Spleen (tissue), 7 donors: Measurements from ENCODE around the gene NR2C2.

Experiments
- POLR2A ChIP-seq, 3 donors: fragments of 450-650 bp; IDR thresholded peaks; one replicate each; pipeline ENCODE4 v1.5.1; 2017; ENCODE audit warnings: antibody characterized with exemption in 3 of 3, mild to moderate bottlenecking in 1 of 3
- POLR2AphosphoS5 ChIP-seq, 3 donors: sonication (generic); formaldehyde crosslinking; IDR thresholded peaks; one replicate each; pipeline ENCODE4 v1.5.1; 2017; ENCODE audit warnings: antibody characterized with exemption in 3 of 3
- TF ChIP-seq, protein P1 (sequence below), 11 experiments: fragments of 200-600 bp in 7 of 11; fragments of 450-650 bp in 4 of 11; sonication (generic) in 4 of 11; IDR thresholded peaks in 8 of 11; conservative IDR thresholded peaks in 3 of 11; 1 replicate in 7 of 11; 2 replicates in 4 of 11; pipeline versions ENCODE4 v1.4.0 to v1.8.0; 2016 to 2021; ENCODE audit warnings: antibody characterized with exemption in 11 of 11, inconsistent platforms in 4 of 11, mild to moderate bottlenecking in 1 of 11
- donor health status: DM: no; HTN: no; CAD: no; lungs with moderate emphysema.
- donor health status: DM: no; HTN: no; CAD: no.
- donor health status: DM: no; HTN: no; CAD: no.

GRCh38 chr3:15097891-15098290 lies 150.5 kb downstream of the NR2C2 start:
- TF ChIP-seq, protein P1, sequence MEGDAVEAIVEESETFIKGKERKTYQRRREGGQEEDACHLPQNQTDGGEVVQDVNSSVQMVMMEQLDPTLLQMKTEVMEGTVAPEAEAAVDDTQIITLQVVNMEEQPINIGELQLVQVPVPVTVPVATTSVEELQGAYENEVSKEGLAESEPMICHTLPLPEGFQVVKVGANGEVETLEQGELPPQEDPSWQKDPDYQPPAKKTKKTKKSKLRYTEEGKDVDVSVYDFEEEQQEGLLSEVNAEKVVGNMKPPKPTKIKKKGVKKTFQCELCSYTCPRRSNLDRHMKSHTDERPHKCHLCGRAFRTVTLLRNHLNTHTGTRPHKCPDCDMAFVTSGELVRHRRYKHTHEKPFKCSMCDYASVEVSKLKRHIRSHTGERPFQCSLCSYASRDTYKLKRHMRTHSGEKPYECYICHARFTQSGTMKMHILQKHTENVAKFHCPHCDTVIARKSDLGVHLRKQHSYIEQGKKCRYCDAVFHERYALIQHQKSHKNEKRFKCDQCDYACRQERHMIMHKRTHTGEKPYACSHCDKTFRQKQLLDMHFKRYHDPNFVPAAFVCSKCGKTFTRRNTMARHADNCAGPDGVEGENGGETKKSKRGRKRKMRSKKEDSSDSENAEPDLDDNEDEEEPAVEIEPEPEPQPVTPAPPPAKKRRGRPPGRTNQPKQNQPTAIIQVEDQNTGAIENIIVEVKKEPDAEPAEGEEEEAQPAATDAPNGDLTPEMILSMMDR (IDR thresholded peaks at IDR 0.05 in 8 of 11, conservative IDR thresholded peaks at IDR 0.05 in 3 of 11) = no peak
- TF ChIP-seq POLR2A (IDR thresholded peaks at IDR 0.05) (no peak), POLR2AphosphoS5 (IDR thresholded peaks at IDR 0.05) (no peak)
